HUES6 (cell line): ENCODE results near the gene TCEA2.

Experiments used
- H3K27ac ChIP-seq: 2 replicates; pipeline ENCODE4 v1.7.0; 2013; ENCODE audit warnings: low read depth, mild to moderate bottlenecking, low read length, inconsistent platforms
- H3K27me3 ChIP-seq: 2 replicates; pipeline ENCODE4 v1.6.1; 2013; ENCODE audit warnings: low read length; ENCODE audit not compliant: control insufficient read depth, insufficient read depth
- H3K36me3 ChIP-seq: 2 replicates; pipeline ENCODE4 v1.6.1; 2013; ENCODE audit warnings: low read length; ENCODE audit not compliant: control insufficient read depth, insufficient read depth
- H3K4me1 ChIP-seq: 2 replicates; pipeline ENCODE4 v1.6.1; 2013; ENCODE audit warnings: low read length; ENCODE audit not compliant: control insufficient read depth, insufficient read depth
- H3K4me3 ChIP-seq: 2 replicates; pipeline ENCODE4 v1.5.1; 2013; ENCODE audit warnings: low read depth, low read length
- H3K9ac ChIP-seq: one replicate; pipeline ENCODE4 v1.6.1; 2013; ENCODE audit warnings: mild to moderate bottlenecking, low read length
- H3K9me3 ChIP-seq: 2 replicates; pipeline ENCODE4 v1.6.1; 2013; ENCODE audit warnings: low read depth, low read length; ENCODE audit not compliant: control insufficient read depth, insufficient read depth

TCEA2 gene

DNA sequence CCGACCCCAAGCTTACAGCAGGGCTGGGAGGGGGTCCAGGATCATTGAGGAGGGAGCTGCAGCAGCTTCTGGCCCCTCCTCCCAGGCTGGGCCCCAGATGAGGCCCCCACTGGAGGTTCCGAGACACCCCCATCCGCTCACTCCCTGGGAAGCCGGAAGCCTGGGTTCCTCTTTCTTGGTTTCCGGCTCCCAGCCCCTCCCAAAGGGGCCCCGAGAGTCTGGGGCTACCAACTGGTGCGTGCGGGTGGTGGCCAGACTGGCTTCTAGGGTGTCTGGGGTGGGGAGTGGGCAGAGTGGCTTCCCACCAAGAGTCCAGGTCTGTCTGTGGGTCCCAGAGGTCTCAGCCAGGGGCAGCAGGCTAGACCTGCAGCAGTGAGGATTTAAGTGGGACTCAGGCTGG lies 14.1 kb downstream of the TCEA2 start:
- Histone ChIP-seq H3K9ac (no peak overlapping the region), H3K27me3 (peaks cover 19% of the 10 kb centered on the region; the same call in 1 of the 2 replicates), H3K27ac (no peak overlapping the region), H3K4me3 (no peak overlapping the region), H3K36me3 (peaks cover 14% of the 10 kb centered on the region), H3K9me3 (no peaks in the 10 kb centered on the region), H3K4me1 (peaks cover 18% of the 10 kb centered on the region)

- Histone ChIP-seq H3K4me3 (no peak overlapping the region), H3K9ac (no peak overlapping the region), H3K4me1 (peaks cover 22% of the 10 kb centered on the region), H3K9me3 (no peaks in the 10 kb centered on the region), H3K36me3 (peaks cover 9% of the 10 kb centered on the region; the same call in 1 of the 2 replicates), H3K27me3 (peaks cover 23% of the 10 kb centered on the region; the same call in 1 of the 2 replicates), H3K27ac (no peak overlapping the region)
These were observed 14.5 kb downstream of the TCEA2 start for GRCh38 chr20:64077541-64077875.

- Histone ChIP-seq H3K27ac (no peak overlapping the region), H3K4me1 (peaks cover 23% of the 10 kb centered on the region), H3K36me3 (peaks cover 6% of the 10 kb centered on the region; the same call in 1 of the 2 replicates), H3K4me3 (no peak overlapping the region), H3K9me3 (no peaks in the 10 kb centered on the region), H3K9ac (no peak overlapping the region), H3K27me3 (peaks cover 27% of the 10 kb centered on the region)
These were observed 15.0 kb downstream of the TCEA2 start for GRCh38 chr20:64077876-64078551.

GRCh38 chr20:64078934-64079272 lies 15.9 kb downstream of the TCEA2 start:
- Histone ChIP-seq H3K36me3 (peaks cover 4% of the 10 kb centered on the region; the same call in 1 of the 2 replicates), H3K4me3 (peak overlapping the region; percentile 72), H3K27me3 (peaks cover 35% of the 10 kb centered on the region), H3K9me3 (no peaks in the 10 kb centered on the region), H3K27ac (no peak overlapping the region), H3K9ac (peak overlapping the region; percentile 46), H3K4me1 (peaks cover 27% of the 10 kb centered on the region)

DNA sequence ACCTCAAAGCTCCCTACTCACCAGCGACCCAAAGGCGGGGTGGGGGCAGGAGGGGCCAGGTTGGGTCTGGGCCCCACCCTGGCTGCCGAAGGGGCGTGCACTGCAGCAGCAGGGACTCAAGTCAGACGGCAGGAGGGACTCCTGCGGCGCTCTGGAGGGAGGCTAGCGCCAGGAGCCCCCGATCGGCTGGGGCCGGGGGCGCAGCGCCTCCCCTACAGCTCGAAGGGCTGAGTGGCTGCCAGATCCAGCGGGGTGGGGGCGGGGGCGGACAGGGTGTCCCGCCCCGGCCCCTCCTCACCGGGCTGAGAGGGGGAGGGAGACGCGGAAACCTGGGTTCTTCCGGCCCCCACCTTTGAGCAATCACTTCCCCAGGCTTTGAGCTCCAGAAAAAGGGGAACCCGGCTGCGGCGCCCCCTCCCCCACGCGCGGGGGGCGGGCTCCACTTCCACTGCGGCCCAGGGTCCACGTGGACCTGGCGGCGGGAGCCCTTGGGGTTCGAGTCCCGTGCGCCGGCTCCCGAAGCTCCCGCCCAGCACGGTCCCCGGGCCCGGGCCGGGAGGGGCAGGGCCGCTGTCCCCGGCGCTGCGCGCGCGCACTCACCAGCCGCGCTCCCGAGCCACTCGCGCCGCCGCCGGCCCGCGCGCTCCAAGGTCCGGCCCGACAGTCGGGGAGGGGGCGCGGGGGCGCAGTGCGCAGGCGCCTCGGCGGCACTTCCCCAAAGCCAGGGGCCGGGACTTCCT lies 16.4 kb downstream of the TCEA2 start, which contains the start of gene RGS19:
RGS19 (minus strand) TSS at position 246 of the 740 bp plus-strand sequence. CDS start 2,632 bp downstream, outside the sequence.
- Histone ChIP-seq H3K9ac (peak within 1 kb of the TSS; percentile 46), H3K27ac (no peak within 1 kb of the TSS), H3K9me3 (no peaks in the 10 kb centered on the region), H3K36me3 (no peaks in the 10 kb centered on the region), H3K4me1 (peaks cover 29% of the 10 kb centered on the region), H3K4me3 (peak within 1 kb of the TSS; percentile 87), H3K27me3 (peaks cover 40% of the 10 kb centered on the region)

DNA sequence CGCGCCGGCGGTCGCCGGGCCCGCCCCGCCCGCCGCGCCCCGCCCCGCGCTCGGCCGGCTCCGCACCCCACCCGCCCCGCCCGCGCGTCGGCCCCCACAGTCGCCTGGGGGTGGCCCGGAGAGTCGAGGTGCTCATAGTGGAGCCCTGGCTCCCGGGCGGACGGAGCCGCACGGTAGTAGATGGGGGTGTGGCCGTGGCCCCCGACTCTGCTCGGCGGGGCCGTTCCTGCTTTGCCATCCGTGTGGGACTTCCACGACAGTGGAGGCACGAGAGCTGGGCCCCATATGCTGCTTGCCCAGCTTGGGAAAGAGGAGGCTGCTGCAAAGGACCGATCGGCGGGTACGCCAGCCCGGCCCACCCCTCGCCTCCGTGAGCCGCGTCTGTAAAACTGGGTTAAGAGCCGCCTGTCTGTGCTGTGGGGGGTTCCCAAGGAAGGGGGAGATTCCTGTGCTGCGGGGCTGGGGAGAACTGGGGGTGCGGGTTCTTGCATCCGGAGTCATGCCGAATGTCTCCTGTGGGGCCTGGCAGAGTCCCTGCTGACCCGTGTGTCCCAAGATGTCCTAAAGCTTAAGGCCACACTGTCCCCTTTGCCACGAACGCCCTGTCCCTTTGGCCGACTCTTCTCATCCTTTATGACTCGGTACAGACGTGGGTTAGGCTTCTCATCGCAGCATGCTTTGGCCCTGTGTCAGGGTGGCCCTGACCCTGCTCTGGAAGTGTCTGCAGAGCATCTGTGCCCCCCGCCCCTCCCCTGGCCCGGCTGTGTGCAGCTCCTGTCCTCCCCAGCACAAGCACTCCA lies 17.2 kb downstream of the TCEA2 start, which contains the start of gene OPRL1:
OPRL1 (plus strand) TSS at position 70 of the 800 bp plus-strand sequence. CDS start 12,639 bp downstream, outside the sequence.
- peaks cover 31% of the 10 kb centered on the region for H3K4me1 ChIP-seq
- H3K9me3 ChIP-seq: no peaks in the 10 kb centered on the region
- H3K27ac ChIP-seq: no peak within 1 kb of the TSS
- peaks cover 48% of the 10 kb centered on the region for H3K27me3 ChIP-seq
- H3K9ac ChIP-seq: peak within 1 kb of the TSS; percentile 46
- no peaks in the 10 kb centered on the region for H3K36me3 ChIP-seq
- peak within 1 kb of the TSS; percentile 87 for H3K4me3 ChIP-seq

DNA sequence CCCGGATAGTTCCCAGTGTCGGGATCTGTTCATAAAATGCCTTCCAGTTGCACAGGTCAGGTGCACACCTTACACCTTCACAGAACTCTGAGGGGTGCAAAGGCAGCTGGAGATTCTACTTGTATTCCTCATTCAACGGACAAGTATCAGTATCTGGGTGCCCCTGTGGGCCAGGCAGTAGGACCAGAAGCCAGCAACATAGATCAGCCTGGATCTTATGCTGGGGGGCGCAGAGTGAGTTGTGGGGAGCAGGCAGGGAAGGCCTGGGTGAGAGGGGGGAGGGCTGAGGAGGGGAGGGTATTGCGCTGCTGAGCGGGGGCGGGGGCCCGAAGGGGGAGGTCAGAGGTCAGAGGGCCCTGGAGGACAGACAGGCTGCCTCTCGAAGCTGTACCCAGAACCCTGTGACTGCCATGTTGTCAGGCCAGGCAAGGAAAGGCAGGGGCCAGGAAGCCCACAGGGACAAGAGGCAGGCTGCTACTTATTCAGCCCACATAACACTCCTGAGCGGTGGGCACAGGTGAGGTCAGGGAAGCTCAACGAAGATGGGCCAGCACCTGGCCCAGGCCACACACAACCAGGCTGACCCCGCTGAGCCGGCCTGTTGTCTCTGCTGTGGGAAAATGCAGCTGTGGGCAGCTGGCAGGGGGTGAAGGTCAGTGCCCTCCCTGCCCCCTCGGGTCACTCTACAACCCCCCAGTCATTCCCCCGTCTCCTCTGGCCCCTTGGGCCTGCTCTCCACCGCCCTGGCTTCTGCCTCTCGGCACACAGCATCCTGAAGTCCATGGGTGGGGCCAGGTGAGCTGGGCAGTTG lies 18.0 kb downstream of the TCEA2 start:
- H3K36me3 ChIP-seq: no peaks in the 10 kb centered on the region
- no peak overlapping the region for H3K27ac ChIP-seq
- H3K9me3 ChIP-seq: no peaks in the 10 kb centered on the region
- H3K4me3 ChIP-seq: peak overlapping the region; percentile 87
- peaks cover 31% of the 10 kb centered on the region for H3K4me1 ChIP-seq
- H3K27me3 ChIP-seq: peaks cover 56% of the 10 kb centered on the region
- H3K9ac ChIP-seq: no peak overlapping the region

- Histone ChIP-seq H3K9ac (no peak overlapping the region), H3K4me1 (peaks cover 31% of the 10 kb centered on the region)
These were observed 18.6 kb downstream of the TCEA2 start for GRCh38 chr20:64081624-64081964.

GRCh38 chr20:64082126-64082731 lies 19.2 kb downstream of the TCEA2 start:
- Histone ChIP-seq H3K4me3 (peak overlapping the region; percentile 13; the same call in 1 of the 2 replicates), H3K9me3 (no peaks in the 10 kb centered on the region), H3K27me3 (peaks cover 59% of the 10 kb centered on the region), H3K27ac (no peak overlapping the region), H3K36me3 (no peaks in the 10 kb centered on the region), H3K4me1 (peaks cover 31% of the 10 kb centered on the region), H3K9ac (no peak overlapping the region)

More at GRCh38 chr20:64081624-64081964, 18.6 kb downstream of the TCEA2 start:
- Histone ChIP-seq H3K27ac (no peak overlapping the region), H3K36me3 (no peaks in the 10 kb centered on the region), H3K4me3 (no peak overlapping the region), H3K27me3 (peaks cover 59% of the 10 kb centered on the region), H3K9me3 (no peaks in the 10 kb centered on the region)

- Histone ChIP-seq H3K27me3 (peaks cover 61% of the 10 kb centered on the region), H3K27ac (no peak overlapping the region), H3K36me3 (no peaks in the 10 kb centered on the region), H3K9me3 (no peaks in the 10 kb centered on the region), H3K4me1 (peaks cover 31% of the 10 kb centered on the region), H3K4me3 (peak overlapping the region; percentile 76), H3K9ac (no peak overlapping the region)
These were observed 19.9 kb downstream of the TCEA2 start for GRCh38 chr20:64082820-64083377.
